Activated CD4-positive, alpha-beta T cell treated with anti-CD3 and anti-CD28 coated beads, Interleukin-2, amount 10 ng/mL, durations not matched to agents 24 days and 14 days (primary cell): ENCODE data around the gene ZER1. TPM values are rescaled to one million over a fixed set of nuclear protein-coding genes. Genes with fewer than 3 reads are reported as not detected.
A peak's percentile ranks its signal among the peaks of the same experiment; 100 is the strongest.
"Not testable (repeated sequence)": the region's sequence is repeated elsewhere in the genome, so short reads cannot be mapped to it uniquely, and the experiment has no call there.

Experiments
- DNase-seq: peaks from one replicate; pipeline ENCODE4 v3.0.0; 2022
- H3K27ac Mint-ChIP-seq: one replicate; pipeline ENCODE4 v1.8.0; 2022; ENCODE audit warnings: mild to moderate bottlenecking, mixed read lengths
- H3K27me3 Mint-ChIP-seq: one replicate; pipeline ENCODE4 v1.8.0; 2022; ENCODE audit warnings: mixed read lengths
- H3K36me3 Mint-ChIP-seq: one replicate; pipeline ENCODE4 v1.8.0; 2022; ENCODE audit warnings: low read depth, mild to moderate bottlenecking, mixed read lengths
- H3K4me1 Mint-ChIP-seq: one replicate; pipeline ENCODE4 v1.8.0; 2021; ENCODE audit warnings: mixed read lengths
- H3K4me3 Mint-ChIP-seq: one replicate; pipeline ENCODE4 v1.8.0; 2022; ENCODE audit warnings: mild to moderate bottlenecking, moderate library complexity, mixed read lengths
- H3K9me3 Mint-ChIP-seq: one replicate; pipeline ENCODE4 v1.8.0; 2021; ENCODE audit warnings: mixed read lengths
- intact Hi-C: fragments of 100-400 bp; cut with micrococcal nuclease; formaldehyde crosslinking; loops from one replicate; pipeline ENCODE4 v1.15.1; 2023
- total RNA-seq: library from RNA; stranded (reverse); gene quantifications from 2 replicates; pipeline ENCODE4 v1.2.3, GENCODE V29; 2022

ZER1 gene
- total RNA-seq, 1 donor from 2014 or later, result 12.3 TPM

DNA sequence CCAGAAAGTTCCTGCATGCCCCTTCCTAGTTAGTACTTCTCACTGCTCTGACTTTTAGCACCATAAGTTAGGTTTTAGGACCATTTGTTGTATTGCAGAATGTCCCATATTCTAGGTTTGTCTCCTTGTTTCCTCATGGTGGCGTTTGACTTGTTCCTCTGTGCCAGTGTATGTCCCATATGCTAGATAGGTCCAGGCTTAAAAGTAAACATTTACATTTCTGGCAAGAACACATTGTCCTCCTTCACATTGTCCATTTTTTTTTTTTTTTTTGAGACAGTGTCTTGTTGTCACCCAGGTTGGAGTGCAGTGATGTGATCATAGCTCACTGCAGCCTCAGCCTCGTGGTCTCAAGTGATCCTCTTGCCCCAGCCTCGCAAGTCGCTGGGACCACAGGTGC lies 30.8 kb upstream of the ZER1 start:
- H3K27ac Mint-ChIP-seq, result no peak overlapping the region
- H3K36me3 Mint-ChIP-seq, result peaks cover 32% of the 10 kb centered on the region
- intact Hi-C loops, result no loop called here
- no peaks in the 10 kb centered on the region for H3K9me3 Mint-ChIP-seq
- no peak overlapping the region for H3K4me3 Mint-ChIP-seq
- DNase-seq, result no peak
- no peaks in the 10 kb centered on the region for H3K4me1 Mint-ChIP-seq
- no peaks in the 10 kb centered on the region for H3K27me3 Mint-ChIP-seq

DNA sequence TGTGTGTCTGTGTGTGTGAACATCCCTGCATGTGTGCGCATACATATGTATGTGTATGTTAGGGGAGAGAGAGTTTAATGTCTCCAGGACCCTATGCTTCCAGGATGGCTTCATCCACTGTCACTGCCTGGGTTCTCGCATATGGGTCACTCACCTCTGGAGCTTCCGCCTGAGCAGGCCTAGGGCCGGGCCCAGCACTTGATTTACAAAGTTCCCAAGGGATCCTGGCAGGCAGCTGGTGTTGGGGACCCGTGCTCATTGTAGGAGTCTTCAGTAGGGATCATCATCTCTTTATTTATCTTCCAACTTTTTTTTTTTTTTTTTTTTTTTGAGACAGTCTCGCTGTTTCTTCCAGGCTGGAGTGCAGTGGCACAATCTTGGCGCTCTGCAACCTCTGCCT lies 28.3 kb upstream of the ZER1 start:
- intact Hi-C loops, result no loop called here

DNA sequence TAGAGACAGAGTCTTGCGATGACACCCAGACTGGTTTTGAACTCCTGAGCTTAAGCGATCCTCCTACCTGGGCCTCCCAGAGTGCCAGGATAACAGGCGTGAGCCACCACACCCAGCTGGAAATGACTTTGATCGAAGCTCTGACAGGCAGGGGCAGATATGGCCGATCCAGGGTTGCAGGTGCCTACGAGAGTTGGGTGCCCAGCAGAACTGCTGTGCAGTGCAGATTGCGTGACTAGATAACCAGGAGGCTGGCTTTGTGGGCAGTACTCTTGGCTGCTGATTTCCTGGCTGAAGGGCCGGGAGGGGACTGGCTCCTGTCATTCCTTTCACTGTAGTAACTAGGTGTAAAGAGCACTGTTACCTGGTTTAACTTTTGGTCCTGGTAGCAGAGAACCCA lies 27.2 kb upstream of the ZER1 start:
- peak; percentile 51 for DNase-seq
- Mint-ChIP-seq H3K27ac (no peak overlapping the region), H3K4me1 (no peaks in the 10 kb centered on the region), H3K9me3 (no peaks in the 10 kb centered on the region), H3K4me3 (no peak overlapping the region), H3K27me3 (no peaks in the 10 kb centered on the region), H3K36me3 (peaks cover 28% of the 10 kb centered on the region)
- intact Hi-C loops, result no loop called here

More for the DNA sequence above, 28.3 kb upstream of the ZER1 start:
- no peaks in the 10 kb centered on the region for H3K27me3 Mint-ChIP-seq
- no peak overlapping the region for H3K27ac Mint-ChIP-seq
- no peaks in the 10 kb centered on the region for H3K4me1 Mint-ChIP-seq
- DNase-seq, result no peak
- H3K4me3 Mint-ChIP-seq, result no peak overlapping the region
- H3K36me3 Mint-ChIP-seq, result peaks cover 29% of the 10 kb centered on the region
- no peaks in the 10 kb centered on the region for H3K9me3 Mint-ChIP-seq

DNA sequence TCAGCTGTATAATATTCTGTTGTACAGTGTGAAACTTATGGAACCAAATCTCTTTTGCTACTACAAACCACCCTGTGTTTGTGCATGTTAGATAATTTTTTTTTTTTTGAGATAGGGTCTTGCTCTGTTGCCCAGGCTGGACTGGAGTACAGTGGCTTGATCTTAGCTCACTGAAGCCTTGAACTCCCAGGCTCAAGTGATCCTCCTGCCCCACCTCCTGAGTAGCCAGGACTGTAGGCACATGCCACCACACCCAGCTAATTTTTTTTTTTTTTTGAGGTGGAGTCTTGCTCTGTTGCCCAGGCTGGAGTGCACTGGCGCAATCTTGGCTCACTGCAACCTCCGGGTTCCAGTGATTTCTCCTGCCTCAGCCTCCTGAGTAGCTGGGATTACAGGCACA lies 23.2 kb upstream of the ZER1 start:
- H3K9me3 Mint-ChIP-seq, DNase-seq, intact Hi-C loops, H3K4me1 Mint-ChIP-seq, H3K4me3 Mint-ChIP-seq, H3K27me3 Mint-ChIP-seq: not testable (repeated sequence)
- peak overlapping the region; percentile 25 for H3K27ac Mint-ChIP-seq
- peaks cover 22% of the 10 kb centered on the region for H3K36me3 Mint-ChIP-seq

DNA sequence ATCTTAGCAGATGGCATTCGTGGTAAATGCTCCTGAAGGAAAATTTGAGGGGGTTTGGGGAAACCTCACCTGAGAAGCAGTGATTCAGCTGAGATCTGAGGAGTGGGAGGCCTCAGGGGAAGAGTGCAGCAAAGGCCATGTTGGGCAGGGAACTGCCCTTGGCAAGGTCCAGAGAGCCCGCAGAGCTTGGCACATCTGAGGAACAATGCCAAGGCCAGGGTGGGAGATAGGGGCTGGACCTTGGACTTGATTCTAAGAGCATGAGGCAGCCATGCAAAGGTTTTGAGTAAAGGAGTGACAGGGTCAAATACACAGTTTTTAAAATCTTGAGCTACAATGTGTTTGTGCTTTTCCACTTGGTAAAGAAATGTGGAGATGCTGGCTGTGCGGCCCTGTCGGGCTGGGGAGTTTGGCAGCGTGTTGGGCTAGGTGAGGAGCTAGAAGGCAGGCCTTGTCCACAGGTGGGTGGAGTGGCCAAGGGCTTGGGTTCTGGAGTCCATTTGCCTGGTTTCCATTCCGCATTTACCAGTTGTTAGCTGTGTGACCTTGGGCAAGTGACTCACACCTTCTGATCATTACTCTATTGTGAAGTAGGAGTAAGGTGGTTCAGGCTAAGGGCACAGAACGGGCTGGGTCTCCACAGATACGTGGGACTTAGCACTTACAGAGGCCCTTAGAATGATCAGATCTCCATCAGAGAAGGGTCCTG lies 21.4 kb upstream of the ZER1 start:
- no peak for DNase-seq
- Mint-ChIP-seq H3K4me3 (no peak overlapping the region), H3K27ac (no peak overlapping the region), H3K4me1 (peaks cover 9% of the 10 kb centered on the region), H3K9me3 (no peaks in the 10 kb centered on the region), H3K27me3 (no peaks in the 10 kb centered on the region), H3K36me3 (peaks cover 23% of the 10 kb centered on the region)
- intact Hi-C loops, result no loop called here

DNA sequence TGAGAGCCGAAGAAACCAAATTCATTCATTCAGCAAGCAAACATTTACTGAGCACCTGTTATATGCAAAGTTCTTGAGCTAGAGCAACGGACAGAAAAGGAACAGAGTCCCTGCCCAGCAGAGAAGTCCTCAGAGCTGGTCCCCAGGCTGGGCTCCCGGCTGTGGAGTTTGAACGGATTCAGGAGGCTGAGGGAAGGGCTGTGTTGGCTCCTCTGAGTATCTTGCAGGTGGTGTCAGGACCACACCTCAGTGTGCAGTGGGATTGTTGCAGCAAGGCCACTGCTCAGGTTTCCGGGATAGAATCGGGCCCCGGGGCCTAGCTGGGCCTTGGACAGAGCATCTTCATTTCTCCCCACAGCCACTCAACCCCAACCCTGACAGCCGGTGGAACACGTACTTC lies 20.4 kb upstream of the ZER1 start:
- peaks cover 15% of the 10 kb centered on the region for H3K4me1 Mint-ChIP-seq
- H3K27me3 Mint-ChIP-seq, result no peaks in the 10 kb centered on the region
- no peak overlapping the region for H3K4me3 Mint-ChIP-seq
- peaks cover 19% of the 10 kb centered on the region for H3K36me3 Mint-ChIP-seq
- intact Hi-C loops, result no loop called here
- no peaks in the 10 kb centered on the region for H3K9me3 Mint-ChIP-seq
- DNase-seq, result no peak
- H3K27ac Mint-ChIP-seq, result no peak overlapping the region

DNA sequence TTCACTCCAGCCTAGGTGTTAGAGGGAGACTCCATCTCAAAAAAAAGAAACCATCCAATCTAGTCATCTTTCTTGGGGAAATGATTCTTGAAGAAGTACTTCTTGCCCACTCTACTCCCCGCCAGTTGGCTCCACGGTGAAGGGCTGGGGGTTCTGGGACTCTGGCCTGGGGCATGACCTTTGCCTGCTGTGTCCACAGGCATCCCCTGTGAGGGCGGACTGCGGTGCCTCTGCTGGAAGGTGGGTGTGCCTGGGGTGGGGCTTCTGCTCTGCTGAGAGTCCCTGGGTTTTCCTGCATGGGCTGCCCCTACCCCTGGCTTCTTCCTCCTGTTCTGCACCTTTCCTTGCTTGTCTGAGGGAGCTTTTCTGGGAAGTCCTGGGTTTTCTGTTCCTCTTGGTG lies 18.8 kb upstream of the ZER1 start:
- H3K27me3 Mint-ChIP-seq, result no peaks in the 10 kb centered on the region
- no peak overlapping the region for H3K27ac Mint-ChIP-seq
- DNase-seq, result no peak
- H3K36me3 Mint-ChIP-seq, result peaks cover 17% of the 10 kb centered on the region
- intact Hi-C loops, result no loop called here
- peaks cover 17% of the 10 kb centered on the region for H3K4me1 Mint-ChIP-seq
- H3K4me3 Mint-ChIP-seq, result no peak overlapping the region
- H3K9me3 Mint-ChIP-seq, result no peaks in the 10 kb centered on the region

DNA sequence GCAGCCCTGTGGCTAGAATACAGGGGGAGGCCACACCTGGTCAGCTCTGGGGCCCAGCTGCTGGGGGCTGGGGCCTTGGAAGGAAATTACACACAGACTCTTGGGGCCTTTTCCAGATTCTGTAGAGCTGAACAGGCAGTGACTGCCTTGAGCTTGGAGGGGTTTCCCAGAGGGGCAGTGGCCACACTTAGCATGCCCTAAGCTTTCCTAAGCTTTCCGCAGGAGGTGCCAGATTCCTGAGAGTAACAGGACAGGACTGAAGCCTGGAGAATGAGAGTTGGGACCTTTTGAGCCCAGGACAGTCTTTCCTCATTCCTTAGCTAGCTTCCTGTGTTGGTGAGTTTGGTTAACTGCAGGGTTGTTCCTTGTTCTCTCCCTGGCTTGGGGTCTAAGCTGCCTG lies 16.7 kb upstream of the ZER1 start:
- H3K36me3 Mint-ChIP-seq, result peaks cover 15% of the 10 kb centered on the region
- intact Hi-C loops, result no loop called here
- H3K27ac Mint-ChIP-seq, result no peak overlapping the region

DNA sequence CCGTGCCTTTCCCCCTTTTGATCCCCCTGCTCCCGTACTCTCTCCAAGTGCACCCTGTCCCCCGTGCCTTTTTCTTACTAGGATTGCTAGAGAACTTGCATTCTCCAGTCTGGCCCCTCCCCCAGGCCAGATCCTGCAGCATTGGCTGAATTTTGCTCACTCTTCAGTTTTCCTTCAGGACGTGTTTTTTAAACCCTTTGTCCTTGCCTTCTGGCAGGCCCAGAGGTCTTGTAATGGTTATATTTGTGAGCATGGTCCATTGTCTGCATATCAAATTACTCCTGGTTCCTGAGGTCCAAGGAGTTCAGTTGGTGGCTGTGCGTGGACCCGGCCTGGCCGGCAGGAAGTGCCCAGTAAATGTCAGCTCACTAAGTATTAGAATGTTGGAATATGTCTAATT lies 15.9 kb upstream of the ZER1 start:
- intact Hi-C loops, result loop anchor here (1.0 to 2.0 kb wide), 3 partner anchors 16 to 95 kb away; partner anchors contain the start of genes LRRC8A, ZDHHC12 and ZER1
- Mint-ChIP-seq H3K27ac (peak overlapping the region; percentile 91), H3K36me3 (peaks cover 8% of the 10 kb centered on the region), H3K9me3 (no peaks in the 10 kb centered on the region), H3K27me3 (no peaks in the 10 kb centered on the region), H3K4me1 (peaks cover 19% of the 10 kb centered on the region), H3K4me3 (peak overlapping the region; percentile 95)
- DNase-seq, result peak; percentile 71

More for the DNA sequence above, 16.7 kb upstream of the ZER1 start:
- Mint-ChIP-seq H3K27me3 (no peaks in the 10 kb centered on the region), H3K4me3 (peak overlapping the region; percentile 95), H3K4me1 (peaks cover 18% of the 10 kb centered on the region), H3K9me3 (no peaks in the 10 kb centered on the region)
- no peak for DNase-seq

DNA sequence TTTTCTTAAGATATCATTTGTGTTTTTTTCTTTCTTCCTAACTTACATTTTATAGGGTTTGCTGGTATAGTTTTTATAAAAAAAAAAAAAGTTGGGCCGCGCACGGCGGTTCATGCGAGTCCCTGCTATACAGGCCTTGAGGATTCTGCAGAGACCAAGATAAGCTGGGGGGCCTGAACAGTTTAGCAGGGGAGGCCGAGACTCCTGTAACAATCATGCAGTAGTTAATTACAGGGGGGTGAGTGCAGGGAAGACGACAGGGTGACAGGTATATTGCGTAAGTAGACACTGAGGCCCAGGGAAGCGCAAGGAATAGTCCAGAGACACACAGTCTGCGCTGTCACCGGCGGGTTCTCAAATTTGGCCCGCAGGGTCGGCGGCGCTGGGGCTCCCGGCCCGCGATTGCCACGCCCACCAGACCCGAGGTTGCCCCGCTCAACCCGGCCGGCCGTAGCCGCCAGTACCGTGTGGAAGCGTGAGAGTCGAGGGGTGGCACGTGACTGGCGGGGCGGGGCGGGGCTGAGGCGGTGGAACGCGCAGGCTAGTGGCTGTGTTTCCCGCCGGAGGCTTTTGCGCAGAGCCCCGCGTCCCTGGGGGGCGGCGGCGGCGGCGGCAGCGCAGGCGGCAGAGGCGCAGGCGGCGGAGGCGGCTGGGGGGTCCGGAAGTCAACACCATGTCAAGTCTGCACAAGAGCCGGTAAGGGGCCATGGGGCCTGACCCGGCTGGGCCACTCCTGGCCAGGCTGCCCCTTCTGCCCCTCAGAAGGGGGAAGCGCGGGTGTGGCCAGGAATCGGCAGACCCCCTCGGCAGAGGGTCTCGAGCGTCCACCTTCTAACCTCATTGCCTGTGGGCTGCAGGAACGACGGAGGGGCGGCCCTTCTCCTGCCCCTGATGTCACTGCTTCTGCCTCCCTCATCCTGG lies 15.2 kb upstream of the ZER1 start, which contains the start of gene TBC1D13:
Gene TBC1D13 (plus strand): TSS at position 573 of the 921 bp plus-strand sequence. CDS start 101 bp downstream, at position 674.
- no peaks in the 10 kb centered on the region for H3K27me3 Mint-ChIP-seq
- peaks cover 4% of the 10 kb centered on the region for H3K36me3 Mint-ChIP-seq
- H3K4me3 Mint-ChIP-seq, result peak within 1 kb of the TSS; percentile 95
- H3K27ac Mint-ChIP-seq, result peak within 1 kb of the TSS; percentile 91
- DNase-seq, result peak; percentile 97
- intact Hi-C loops, result loop anchor here (1.0 to 2.0 kb wide), 3 partner anchors 16 to 95 kb away; partner anchors contain the start of genes LRRC8A, ZDHHC12 and ZER1
- peaks cover 19% of the 10 kb centered on the region for H3K4me1 Mint-ChIP-seq
- H3K9me3 Mint-ChIP-seq, result no peaks in the 10 kb centered on the region

DNA sequence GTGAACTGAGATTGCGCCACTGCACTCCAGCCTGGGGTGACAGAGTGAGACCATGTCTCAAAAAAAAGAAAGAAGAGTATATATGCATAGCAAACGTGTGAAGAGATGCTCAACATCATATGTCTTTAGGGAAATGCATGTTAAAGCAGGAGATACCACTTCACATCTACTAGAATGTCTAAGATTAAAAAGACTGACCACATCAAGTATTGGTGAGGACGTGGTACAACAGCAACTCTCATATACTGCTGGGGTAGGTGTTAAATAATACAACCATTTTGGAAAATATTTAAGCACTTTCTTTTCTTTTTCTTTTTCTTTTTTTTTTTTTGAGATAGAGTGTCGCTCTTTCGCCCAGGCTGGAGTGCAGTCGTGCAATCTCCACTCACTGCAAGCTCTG lies 13.7 kb upstream of the ZER1 start:
- Mint-ChIP-seq H3K27ac (no peak overlapping the region), H3K27me3 (no peaks in the 10 kb centered on the region), H3K9me3 (no peaks in the 10 kb centered on the region), H3K4me1 (peaks cover 19% of the 10 kb centered on the region), H3K36me3 (peaks cover 2% of the 10 kb centered on the region), H3K4me3 (no peak overlapping the region)
- no peak for DNase-seq
- intact Hi-C loops, result no loop called here

DNA sequence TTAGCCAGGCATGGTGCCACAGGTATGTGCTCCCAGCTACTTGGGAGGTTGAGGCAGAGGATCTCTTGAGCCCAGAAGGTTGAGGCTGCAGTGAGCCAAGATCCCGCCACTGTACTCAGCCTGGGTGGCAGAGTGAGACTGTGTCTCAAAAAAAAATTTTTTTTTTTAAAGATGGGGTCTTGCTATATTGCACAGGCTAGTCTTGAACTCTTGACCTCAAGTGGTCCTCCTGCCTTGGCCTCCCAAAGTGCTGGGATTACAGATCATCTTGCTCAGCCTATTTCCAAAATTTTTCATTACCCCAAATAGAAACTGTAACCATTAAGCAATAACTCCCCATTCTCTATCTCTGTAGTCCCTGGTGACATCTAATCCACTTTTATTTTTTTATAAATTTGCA lies 10.9 kb upstream of the ZER1 start:
- peaks cover 8% of the 10 kb centered on the region for H3K4me1 Mint-ChIP-seq
- H3K27me3 Mint-ChIP-seq, result no peaks in the 10 kb centered on the region
- H3K36me3 Mint-ChIP-seq, result no peaks in the 10 kb centered on the region
- H3K4me3 Mint-ChIP-seq, result no peak overlapping the region
- no peak overlapping the region for H3K27ac Mint-ChIP-seq
- intact Hi-C loops, result no loop called here
- DNase-seq, result no peak
- H3K9me3 Mint-ChIP-seq, result no peaks in the 10 kb centered on the region

DNA sequence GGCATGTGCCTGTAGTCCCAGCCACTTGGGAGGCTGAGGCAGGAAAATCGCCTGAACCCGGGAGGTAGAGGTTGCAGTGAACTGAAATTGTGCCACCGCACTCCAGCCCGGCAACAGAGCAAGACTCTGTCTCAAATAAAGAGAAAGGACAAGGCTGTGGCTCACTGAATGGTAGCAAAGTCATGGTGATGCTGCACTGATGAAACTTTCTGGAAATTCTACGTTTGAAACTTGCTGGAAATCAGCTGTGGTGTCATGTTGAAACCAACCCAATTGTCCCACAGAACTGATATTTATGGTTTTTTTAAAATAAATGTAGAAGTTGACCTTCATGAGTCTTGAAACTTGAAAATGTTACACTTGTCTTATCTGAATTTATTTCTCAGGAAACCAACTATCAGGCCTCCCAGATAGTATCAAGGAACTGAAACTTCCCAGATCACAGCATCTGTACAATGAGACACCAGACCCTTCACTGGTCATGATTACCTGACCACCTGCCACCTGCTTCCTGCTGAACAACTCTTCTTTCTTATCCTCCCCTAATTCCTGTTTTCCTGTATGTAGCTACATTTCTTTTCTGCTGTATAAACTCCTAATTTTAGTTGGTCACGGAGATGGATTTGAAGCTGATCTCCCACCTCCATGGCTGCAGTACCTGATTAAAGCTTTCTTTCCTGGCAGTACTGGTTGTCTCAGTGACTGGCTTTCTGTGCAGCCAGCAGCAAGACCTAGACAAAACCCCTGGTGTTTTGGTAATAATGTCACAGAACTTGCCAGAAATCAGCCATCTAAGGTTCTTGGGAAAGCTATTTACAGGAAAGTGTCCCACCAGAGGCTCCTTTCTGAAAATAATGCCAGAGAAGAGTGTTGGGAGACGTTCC lies 9.7 kb upstream of the ZER1 start:
- no peak overlapping the region for H3K27ac Mint-ChIP-seq
- no peaks in the 10 kb centered on the region for H3K9me3 Mint-ChIP-seq
- no peak overlapping the region for H3K4me3 Mint-ChIP-seq
- no peak for DNase-seq
- H3K4me1 Mint-ChIP-seq, result peaks cover 5% of the 10 kb centered on the region
- no peaks in the 10 kb centered on the region for H3K27me3 Mint-ChIP-seq
- intact Hi-C loops, result no loop called here
- H3K36me3 Mint-ChIP-seq, result no peaks in the 10 kb centered on the region
